ENCODE data around the gene NCK1. TPM values are rescaled to one million over a fixed set of nuclear protein-coding genes. Genes with fewer than 3 reads are reported as not detected.
A peak's percentile ranks its signal among the peaks of the same experiment; 100 is the strongest.
"Not testable (repeated sequence)": the region's sequence is repeated elsewhere in the genome, so short reads cannot be mapped to it uniquely, and the experiment has no call there.

NCK1 gene
- total and polyA plus RNA-seq, 3 experiments from 2014 or later: 30.9 to 62.9 (median 33.3) TPM

GRCh38 chr3:136893848-136894443 lies 31.9 kb downstream of the NCK1 start:
- Mint-ChIP-seq H3K27me3 (no peaks in the 10 kb centered on the region), H3K4me1 (peaks cover 63 to 82% (median 80%) of the 10 kb centered on the region in 3 donors), H3K4me3 (peak overlapping the region in 4 of 7 donors; percentile 18 to 46 (median 24)), H3K9me3 (peaks cover 0 to 2% (median 0%) of the 10 kb centered on the region in 5 donors), H3K36me3 (peaks cover 19 to 37% (median 26%) of the 10 kb centered on the region in 3 donors), H3K27ac (peak overlapping the region in 5 of 8 donors; percentile 10 to 48 (median 28))
- Histone ChIP-seq H3K36me3 (ENCODE audit: insufficient read depth, low read length) (peaks cover 4% of the 10 kb centered on the region), H3K27me3 (ENCODE audit: insufficient read depth, low read length, poor library complexity, severe bottlenecking) (no peaks in the 10 kb centered on the region), H3K27ac (ENCODE audit: low read depth, low read length) (no peak overlapping the region), H3K4me1 (ENCODE audit: insufficient read depth, low read length) (peaks cover 45% of the 10 kb centered on the region), H3K4me3 (ENCODE audit: low read length) (no peak overlapping the region), H3K9me3 (ENCODE audit: low read length) (no peaks in the 10 kb centered on the region)
- ChIA-PET POLR2A (no interaction called here), CTCF (no interaction called here)
- DNase-seq: no peak

GRCh38 chr3:136897171-136897570 lies 35.2 kb downstream of the NCK1 start:
- POLR2A ChIA-PET; H3K27me3 ChIP-seq (ENCODE audit: insufficient read depth, low read length, poor library complexity, severe bottlenecking); H3K9me3 ChIP-seq (ENCODE audit: low read length); H3K27ac ChIP-seq (ENCODE audit: low read depth, low read length); H3K27me3 Mint-ChIP-seq; H3K9me3 Mint-ChIP-seq; DNase-seq; H3K4me3 ChIP-seq (ENCODE audit: low read length); H3K36me3 ChIP-seq (ENCODE audit: insufficient read depth, low read length): not testable (repeated sequence)
- H3K4me1 ChIP-seq (ENCODE audit: insufficient read depth, low read length): peaks cover 66% of the 10 kb centered on the region
- H3K4me3 Mint-ChIP-seq: peak overlapping the region in 1 of 7 donors; percentile 15
- peaks cover 73 to 89% (median 84%) of the 10 kb centered on the region in 3 donors for H3K4me1 Mint-ChIP-seq
- CTCF ChIA-PET: interaction anchor here (1.0 kb wide), 2 partner anchors 9 to 35 kb away, joined by 3 to 4 read pairs; partner anchors contain the start of gene NCK1
- H3K36me3 Mint-ChIP-seq: peaks cover 6 to 23% (median 7%) of the 10 kb centered on the region in 3 donors
- H3K27ac Mint-ChIP-seq: peak overlapping the region in 3 of 8 donors; percentile 11 to 56 (median 32)

GRCh38 chr3:136898549-136898948 lies 36.5 kb downstream of the NCK1 start:
- Mint-ChIP-seq H3K9me3 (peaks cover 0 to 6% (median 4%) of the 10 kb centered on the region in 5 donors), H3K4me1 (peaks cover 68 to 86% (median 81%) of the 10 kb centered on the region in 3 donors), H3K4me3 (peak overlapping the region in 3 of 7 donors; percentile 25 to 39 (median 29)), H3K27me3 (no peaks in the 10 kb centered on the region), H3K27ac (peak overlapping the region in 7 of 8 donors; percentile 66 to 93 (median 83)), H3K36me3 (peaks cover 6 to 26% (median 11%) of the 10 kb centered on the region in 3 donors)
- Histone ChIP-seq H3K27ac (ENCODE audit: low read depth, low read length) (no peak overlapping the region), H3K4me1 (ENCODE audit: insufficient read depth, low read length) (peaks cover 52% of the 10 kb centered on the region), H3K36me3 (ENCODE audit: insufficient read depth, low read length) (no peaks in the 10 kb centered on the region), H3K9me3 (ENCODE audit: low read length) (no peaks in the 10 kb centered on the region), H3K4me3 (ENCODE audit: low read length) (no peak overlapping the region), H3K27me3 (ENCODE audit: insufficient read depth, low read length, poor library complexity, severe bottlenecking) (no peaks in the 10 kb centered on the region)
- ChIA-PET POLR2A (interaction anchor here (0.6 kb wide), 1 partner anchor 38 kb away, joined by 6 read pairs; no protein-coding TSS in a partner anchor), CTCF (interaction anchor here (0.6 to 1.5 kb wide), 3 partner anchors 15 to 146 kb away, joined by 3 to 4 read pairs (median 3); no protein-coding TSS in a partner anchor)
- DNase-seq: no peak

- DNase-seq: no peak
- Histone ChIP-seq H3K4me3 (ENCODE audit: low read length) (no peak overlapping the region), H3K9me3 (ENCODE audit: low read length) (no peaks in the 10 kb centered on the region), H3K27ac (ENCODE audit: low read depth, low read length) (no peak overlapping the region), H3K36me3 (ENCODE audit: insufficient read depth, low read length) (no peaks in the 10 kb centered on the region), H3K27me3 (ENCODE audit: insufficient read depth, low read length, poor library complexity, severe bottlenecking) (no peaks in the 10 kb centered on the region), H3K4me1 (ENCODE audit: insufficient read depth, low read length) (peaks cover 48% of the 10 kb centered on the region)
- peaks cover 9 to 29% (median 15%) of the 10 kb centered on the region in 3 donors for H3K36me3 Mint-ChIP-seq
- H3K4me3 Mint-ChIP-seq: peak overlapping the region in 3 of 7 donors; percentile 4 to 39 (median 25)
- peak overlapping the region; percentile 16 to 93 (median 82) for H3K27ac Mint-ChIP-seq
- peaks cover 0 to 10% (median 7%) of the 10 kb centered on the region in 5 donors for H3K9me3 Mint-ChIP-seq
- H3K27me3 Mint-ChIP-seq: no peaks in the 10 kb centered on the region
- CTCF ChIA-PET: interaction anchor here (1.2 to 1.5 kb wide), 2 partner anchors 15 to 146 kb away, joined by 3 to 4 read pairs; no protein-coding TSS in a partner anchor
- peaks cover 66 to 82% (median 77%) of the 10 kb centered on the region in 3 donors for H3K4me1 Mint-ChIP-seq
- POLR2A ChIA-PET: interaction anchor here (0.6 kb wide), 1 partner anchor 38 kb away, joined by 6 read pairs; no protein-coding TSS in a partner anchor
Measured at GRCh38 chr3:136898954-136899353, 36.9 kb downstream of the NCK1 start.

GRCh38 chr3:136899622-136900158 lies 37.7 kb downstream of the NCK1 start:
- Histone ChIP-seq H3K27me3 (ENCODE audit: insufficient read depth, low read length, poor library complexity, severe bottlenecking) (no peaks in the 10 kb centered on the region), H3K4me3 (ENCODE audit: low read length) (no peak overlapping the region), H3K4me1 (ENCODE audit: insufficient read depth, low read length) (peaks cover 41% of the 10 kb centered on the region), H3K9me3 (ENCODE audit: low read length) (peaks cover 6% of the 10 kb centered on the region), H3K36me3 (ENCODE audit: insufficient read depth, low read length) (no peaks in the 10 kb centered on the region), H3K27ac (ENCODE audit: low read depth, low read length) (no peak overlapping the region)
- POLR2A ChIA-PET: no interaction called here
- Mint-ChIP-seq H3K4me1 (peaks cover 62 to 76% (median 73%) of the 10 kb centered on the region in 3 donors), H3K4me3 (peak overlapping the region in 6 of 7 donors; percentile 6 to 72 (median 48)), H3K27me3 (no peaks in the 10 kb centered on the region), H3K27ac (peak overlapping the region; percentile 58 to 93 (median 80)), H3K9me3 (peaks cover 0 to 16% (median 11%) of the 10 kb centered on the region in 5 donors), H3K36me3 (peaks cover 9 to 31% (median 21%) of the 10 kb centered on the region in 3 donors)
- CTCF ChIA-PET: no interaction called here
- DNase-seq: no peak

- H3K36me3 ChIP-seq (ENCODE audit: insufficient read depth, low read length); H3K27me3 ChIP-seq (ENCODE audit: insufficient read depth, low read length, poor library complexity, severe bottlenecking); H3K9me3 ChIP-seq (ENCODE audit: low read length); CTCF ChIA-PET; DNase-seq; H3K4me3 ChIP-seq (ENCODE audit: low read length); H3K27me3 Mint-ChIP-seq; H3K27ac ChIP-seq (ENCODE audit: low read depth, low read length): not testable (repeated sequence)
- peak overlapping the region in 5 of 7 donors; percentile 21 to 64 (median 34) for H3K4me3 Mint-ChIP-seq
- peak overlapping the region in 7 of 8 donors; percentile 22 to 89 (median 78) for H3K27ac Mint-ChIP-seq
- peaks cover 44% of the 10 kb centered on the region for H3K4me1 ChIP-seq (ENCODE audit: insufficient read depth, low read length)
- H3K36me3 Mint-ChIP-seq: peaks cover 9 to 32% (median 20%) of the 10 kb centered on the region in 3 donors
- peaks cover 65 to 75% (median 74%) of the 10 kb centered on the region in 3 donors for H3K4me1 Mint-ChIP-seq
- peaks cover 0 to 19% (median 16%) of the 10 kb centered on the region in 5 donors for H3K9me3 Mint-ChIP-seq
- POLR2A ChIA-PET: interaction anchor here (0.6 kb wide), 1 partner anchor 39 kb away, joined by 3 read pairs; the partner anchor contains the start of gene NCK1
Measured at GRCh38 chr3:136900694-136901093, 38.7 kb downstream of the NCK1 start.

- Histone ChIP-seq H3K27me3 (ENCODE audit: insufficient read depth, low read length, poor library complexity, severe bottlenecking) (no peaks in the 10 kb centered on the region), H3K36me3 (ENCODE audit: insufficient read depth, low read length) (no peaks in the 10 kb centered on the region), H3K4me1 (ENCODE audit: insufficient read depth, low read length) (peaks cover 51% of the 10 kb centered on the region), H3K9me3 (ENCODE audit: low read length) (peaks cover 6% of the 10 kb centered on the region), H3K27ac (ENCODE audit: low read depth, low read length) (no peak overlapping the region), H3K4me3 (ENCODE audit: low read length) (no peak overlapping the region)
- H3K36me3 Mint-ChIP-seq: peaks cover 12 to 32% (median 19%) of the 10 kb centered on the region in 3 donors
- CTCF ChIA-PET: no interaction called here
- H3K27me3 Mint-ChIP-seq: no peaks in the 10 kb centered on the region
- POLR2A ChIA-PET: no interaction called here
- H3K4me3 Mint-ChIP-seq: peak overlapping the region in 4 of 7 donors; percentile 23 to 64 (median 32)
- peaks cover 0 to 23% (median 19%) of the 10 kb centered on the region in 5 donors for H3K9me3 Mint-ChIP-seq
- peak overlapping the region in 7 of 8 donors; percentile 23 to 89 (median 77) for H3K27ac Mint-ChIP-seq
- no peak for DNase-seq
- peaks cover 64 to 76% (median 74%) of the 10 kb centered on the region in 3 donors for H3K4me1 Mint-ChIP-seq
Measured at GRCh38 chr3:136901391-136901790, 39.4 kb downstream of the NCK1 start.

- CTCF ChIA-PET; DNase-seq; POLR2A ChIA-PET; H3K4me3 ChIP-seq (ENCODE audit: low read length); H3K36me3 ChIP-seq (ENCODE audit: insufficient read depth, low read length); H3K27me3 ChIP-seq (ENCODE audit: insufficient read depth, low read length, poor library complexity, severe bottlenecking); H3K27ac ChIP-seq (ENCODE audit: low read depth, low read length); H3K9me3 ChIP-seq (ENCODE audit: low read length); H3K27me3 Mint-ChIP-seq: not testable (repeated sequence)
- peak overlapping the region in 1 of 7 donors; percentile 2 for H3K4me3 Mint-ChIP-seq
- H3K9me3 Mint-ChIP-seq: peaks cover 0 to 23% (median 19%) of the 10 kb centered on the region in 5 donors
- peaks cover 57% of the 10 kb centered on the region for H3K4me1 ChIP-seq (ENCODE audit: insufficient read depth, low read length)
- peaks cover 11 to 28% (median 19%) of the 10 kb centered on the region in 3 donors for H3K36me3 Mint-ChIP-seq
- H3K27ac Mint-ChIP-seq: peak overlapping the region in 2 of 8 donors; percentile 15 to 42
- peaks cover 72 to 78% (median 74%) of the 10 kb centered on the region in 3 donors for H3K4me1 Mint-ChIP-seq
Measured at GRCh38 chr3:136902530-136902929, 40.5 kb downstream of the NCK1 start.
